Measurements from ENCODE around the gene FERMT1.

DNA sequence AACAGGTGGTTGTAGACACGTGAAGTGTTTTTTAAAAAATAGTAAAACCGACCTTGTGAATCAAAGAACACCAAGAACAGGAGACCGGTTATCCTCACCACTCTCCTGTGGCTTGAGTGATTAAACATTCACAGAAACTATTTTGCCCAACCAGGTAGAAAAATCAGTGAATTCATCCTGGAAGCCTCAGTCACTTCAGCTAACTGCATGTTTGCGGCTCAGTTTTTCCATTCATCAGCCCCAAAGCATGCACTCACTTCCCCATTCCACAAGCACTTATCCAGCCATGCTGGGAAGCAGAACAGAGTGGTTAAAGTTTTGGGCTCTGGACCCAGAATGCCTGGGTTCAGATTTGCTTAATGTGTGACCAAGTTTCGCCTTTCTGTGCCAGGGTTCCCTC is 71.3 kb downstream of the FERMT1 start:
- TF ChIP-seq EP300 (IDR thresholded peaks at IDR 0.05) (no peak), POLR2A (IDR thresholded peaks at IDR 0.05) (no peak)

Measured in tibial nerve (tissue), 3 donors.